GM18511 (cell line): ENCODE results near the gene LUZP1.

Experiments
- ATAC-seq: cut with Tn5 transposase; IDR thresholded peaks from one replicate; pipeline ENCODE4 v1.9.1; 2021; ENCODE audit warnings: mild to moderate bottlenecking, moderate library complexity; ENCODE audit not compliant: unreplicated experiment

Gene LUZP1

DNA sequence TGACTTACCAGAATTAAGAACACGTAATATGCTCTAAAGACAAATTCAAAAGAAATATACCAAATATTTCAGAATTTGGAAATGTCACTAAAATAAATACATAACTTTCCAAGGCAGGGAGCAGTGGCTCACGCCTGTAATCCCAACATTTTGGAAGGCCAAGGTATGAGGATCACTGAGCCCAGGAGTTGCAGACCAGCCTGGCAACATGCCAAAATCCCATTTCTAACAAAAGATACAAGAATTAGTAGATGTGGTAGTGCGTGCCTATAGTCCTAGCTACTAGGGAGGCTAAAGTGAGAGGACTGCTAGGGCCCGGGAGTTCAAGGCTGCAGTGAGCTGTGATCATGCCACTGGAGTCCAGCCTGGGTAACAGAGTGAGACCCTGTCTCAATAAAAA is 11.7 kb downstream of the LUZP1 start:
- ATAC-seq = no peak

GRCh38 chr1:23152966-23153684 is 15.5 kb downstream of the LUZP1 start:
- no peak for ATAC-seq

GRCh38 chr1:23150742-23151141 is 17.9 kb downstream of the LUZP1 start:
- ATAC-seq = no peak

DNA sequence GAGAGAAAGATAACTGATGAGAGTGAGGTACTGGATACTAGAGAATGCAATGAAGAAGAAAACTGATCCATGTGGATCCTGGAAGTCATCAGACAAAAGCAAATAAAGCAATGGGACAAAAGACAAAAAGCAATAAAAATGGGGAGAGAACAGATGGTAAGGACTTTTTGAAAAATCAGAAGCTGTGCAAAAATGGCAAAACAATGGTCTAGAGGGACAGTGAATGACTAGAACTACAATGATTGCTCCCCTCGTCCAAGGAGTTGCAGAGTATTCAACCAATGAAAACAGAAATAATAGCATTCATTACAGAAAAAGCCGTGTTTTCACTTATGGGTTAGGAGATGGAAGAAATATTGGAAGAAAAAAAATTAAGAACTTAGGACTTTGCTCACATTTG is 18.5 kb downstream of the LUZP1 start:
- no peak for ATAC-seq

DNA sequence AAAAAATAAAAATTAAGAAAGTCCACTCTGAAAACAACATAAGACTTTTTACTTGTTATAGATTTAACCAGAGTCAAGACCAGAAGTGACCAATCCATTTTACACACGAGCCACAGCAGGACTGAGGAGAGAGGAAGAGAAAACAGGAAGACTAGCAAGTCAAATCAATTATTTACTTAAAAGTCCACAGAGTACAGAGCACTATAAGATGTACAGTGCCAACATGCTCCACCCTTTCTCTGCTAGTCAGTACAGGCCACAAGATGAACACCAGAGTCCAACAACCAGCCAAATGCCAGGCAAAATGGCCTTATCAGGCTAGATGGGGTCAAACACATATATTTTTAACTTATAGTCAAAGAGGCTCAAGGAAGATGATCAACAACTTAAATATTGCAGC is 19.5 kb downstream of the LUZP1 start:
- ATAC-seq = peak; percentile 64

- ATAC-seq = no peak
Observed at GRCh38 chr1:23148084-23148483, 20.6 kb downstream of the LUZP1 start.

GRCh38 chr1:23140940-23141596 is 27.6 kb downstream of the LUZP1 start:
- ATAC-seq = no peak

DNA sequence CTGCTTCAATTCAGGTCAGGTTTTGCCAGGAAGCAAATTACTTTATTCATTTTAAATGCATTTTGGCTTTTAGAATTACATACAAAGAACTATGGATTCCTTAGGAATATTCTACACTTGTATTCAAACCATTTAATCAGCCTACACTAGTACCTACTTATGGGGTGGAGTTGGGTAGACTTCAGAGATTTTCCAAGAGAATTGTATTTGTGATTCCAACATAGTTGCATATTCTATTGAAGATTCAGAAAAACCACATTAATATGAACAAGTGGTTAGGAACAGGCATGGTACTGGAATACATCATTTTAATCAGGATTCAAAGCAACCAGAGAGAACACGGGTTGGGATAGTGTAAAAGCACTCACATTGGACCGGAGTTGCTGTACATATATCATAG is 33.4 kb downstream of the LUZP1 start:
- no peak for ATAC-seq

DNA sequence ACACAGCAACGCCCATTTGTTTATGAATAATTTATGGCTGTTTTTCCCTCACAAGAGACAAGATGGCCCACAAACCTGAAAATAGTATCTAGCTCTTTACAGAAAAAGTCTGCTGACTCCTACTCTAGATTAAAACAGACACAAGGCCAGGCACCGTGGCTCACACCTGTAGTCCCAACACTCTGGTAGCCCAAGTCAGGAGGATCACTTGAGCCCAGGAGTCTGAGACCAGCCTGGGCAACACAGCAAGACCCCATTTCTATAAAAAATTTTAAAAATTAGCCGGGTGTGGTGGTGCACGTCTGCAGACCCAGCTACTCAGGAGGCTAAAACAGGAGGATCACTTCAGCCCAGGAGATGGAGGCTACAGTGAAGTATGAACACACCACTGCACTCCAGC is 34.6 kb downstream of the LUZP1 start:
- ATAC-seq = no peak

DNA sequence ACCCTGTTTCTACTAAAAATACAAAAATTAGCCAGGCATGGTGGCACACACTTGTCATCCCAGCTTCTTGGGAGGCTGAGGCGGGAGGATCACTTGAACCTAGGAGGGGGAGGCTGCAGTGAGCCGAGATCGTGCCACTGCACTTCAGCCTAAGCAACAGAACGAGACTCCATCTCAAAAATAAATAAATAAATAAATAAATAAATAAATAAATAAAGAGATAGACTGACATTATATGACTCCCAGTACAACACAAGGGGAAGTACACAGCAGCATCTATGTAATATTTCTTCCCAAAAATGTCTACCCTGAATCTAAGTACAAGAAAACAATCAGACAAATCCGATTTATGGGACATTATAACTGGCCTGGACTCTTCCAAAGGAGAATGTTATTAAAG is 35.1 kb downstream of the LUZP1 start:
- no peak for ATAC-seq

- ATAC-seq = no peak
Observed at GRCh38 chr1:23132033-23132432, 36.6 kb downstream of the LUZP1 start.

DNA sequence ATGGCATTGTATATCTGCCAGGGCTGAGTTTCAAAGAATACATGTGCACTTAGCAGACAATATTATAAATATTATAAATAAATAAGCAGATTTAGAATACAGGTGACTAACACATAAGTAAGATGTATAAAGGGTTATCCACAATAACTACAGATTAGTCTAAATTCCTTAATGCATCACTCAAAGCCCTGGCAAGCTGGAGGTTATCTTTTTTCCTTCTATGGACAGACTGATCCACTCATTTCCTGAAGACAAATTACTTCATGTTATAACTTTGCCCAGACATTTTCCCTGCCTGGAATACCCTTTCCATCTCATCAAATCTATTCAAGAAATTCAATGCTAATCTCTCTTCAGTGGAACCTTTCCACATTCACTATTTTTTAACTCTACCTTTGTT is 38.8 kb downstream of the LUZP1 start:
- no peak for ATAC-seq

DNA sequence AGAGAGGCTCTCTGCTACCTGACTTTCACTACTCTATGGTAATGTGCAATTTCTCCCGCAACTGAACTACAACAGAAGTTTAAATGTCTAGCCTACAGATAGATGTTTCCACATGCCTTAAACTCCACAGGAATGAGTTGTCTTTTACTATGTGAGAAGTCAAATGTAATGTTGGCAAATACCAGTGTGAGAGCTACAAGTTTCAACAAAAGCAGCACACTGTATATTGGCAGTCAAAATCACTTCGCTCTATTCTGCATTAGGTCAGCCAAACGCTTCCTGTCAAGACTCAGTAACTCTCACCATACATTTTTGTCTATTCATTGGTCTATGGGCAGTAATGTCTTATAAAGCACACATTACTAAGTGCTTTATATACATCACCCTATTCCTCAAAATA is 41.9 kb downstream of the LUZP1 start:
- ATAC-seq = no peak

GRCh38 chr1:23126200-23126599 is 42.5 kb downstream of the LUZP1 start:
- no peak for ATAC-seq

DNA sequence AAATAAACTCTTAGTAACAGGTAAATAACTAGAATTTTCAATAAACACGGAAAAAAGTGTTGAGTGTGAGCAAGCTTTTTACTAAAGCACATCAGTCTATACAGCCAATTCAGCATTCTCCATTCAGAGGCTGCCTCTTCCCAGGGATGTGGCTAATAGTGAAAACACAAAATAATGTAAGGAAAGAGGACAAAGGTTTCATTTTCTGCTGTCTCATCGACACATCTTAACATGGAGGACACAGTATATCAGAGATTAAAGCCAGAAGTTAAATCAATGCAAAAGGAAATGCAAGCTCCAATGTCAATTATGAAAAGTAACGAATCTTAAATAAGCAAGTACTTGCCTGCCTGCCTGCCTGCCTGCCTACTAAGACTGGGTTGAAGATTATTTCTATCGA is 43.2 kb downstream of the LUZP1 start:
- ATAC-seq = no peak

DNA sequence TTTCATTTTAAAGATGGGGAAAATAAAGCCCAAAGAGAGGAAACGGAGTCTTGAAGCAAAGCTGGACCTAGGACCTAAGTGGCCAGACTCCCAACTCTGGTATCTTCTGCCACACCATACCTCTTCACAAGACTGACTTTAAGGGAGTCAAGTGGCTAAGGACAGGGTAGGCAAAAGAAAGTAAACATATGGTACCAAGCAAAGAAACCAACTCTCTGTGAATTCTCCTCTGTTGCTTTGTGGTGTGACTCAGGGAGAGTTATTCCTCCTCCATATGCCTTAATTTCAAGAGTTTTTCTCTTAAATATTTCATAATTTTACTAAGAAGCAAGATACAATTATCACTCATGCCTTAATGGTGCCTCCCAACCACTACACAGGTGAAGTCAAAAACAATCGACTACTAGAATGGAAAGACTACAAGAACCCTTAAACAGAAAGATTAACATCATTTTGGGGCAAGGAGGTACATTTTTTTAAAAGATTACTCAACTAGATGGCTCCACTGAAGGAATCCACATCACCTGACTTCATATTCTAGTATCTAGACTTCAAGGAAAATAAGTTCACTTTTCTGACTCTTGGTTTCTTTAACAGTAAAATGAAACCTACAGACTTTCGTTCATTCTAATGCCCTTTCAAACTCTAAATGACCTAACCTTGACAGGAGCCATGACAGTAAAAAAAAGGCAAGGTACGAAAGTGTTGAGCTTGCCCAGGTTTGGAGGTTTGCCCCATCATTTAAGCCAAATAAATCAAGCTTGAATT is 44.2 kb downstream of the LUZP1 start:
- ATAC-seq = no peak

DNA sequence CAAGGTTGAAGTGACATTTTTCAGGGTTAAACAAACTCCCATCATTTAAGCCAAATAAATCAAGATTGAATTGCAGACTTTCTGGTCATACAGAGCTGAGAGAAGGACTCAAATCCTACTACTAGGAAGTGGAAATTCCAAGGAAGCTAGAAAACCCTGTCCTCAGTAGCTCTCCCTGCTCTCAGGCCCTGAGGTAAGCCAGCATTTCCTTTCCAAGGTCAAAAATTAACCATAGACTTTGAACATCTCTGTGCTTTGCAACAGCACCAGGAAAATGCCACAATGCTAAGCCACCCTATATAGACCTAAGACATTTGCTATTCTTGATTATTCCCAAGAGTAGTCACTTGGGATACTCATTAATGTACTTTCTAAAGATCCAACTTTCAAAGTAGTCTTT is 45.1 kb downstream of the LUZP1 start:
- no peak for ATAC-seq

DNA sequence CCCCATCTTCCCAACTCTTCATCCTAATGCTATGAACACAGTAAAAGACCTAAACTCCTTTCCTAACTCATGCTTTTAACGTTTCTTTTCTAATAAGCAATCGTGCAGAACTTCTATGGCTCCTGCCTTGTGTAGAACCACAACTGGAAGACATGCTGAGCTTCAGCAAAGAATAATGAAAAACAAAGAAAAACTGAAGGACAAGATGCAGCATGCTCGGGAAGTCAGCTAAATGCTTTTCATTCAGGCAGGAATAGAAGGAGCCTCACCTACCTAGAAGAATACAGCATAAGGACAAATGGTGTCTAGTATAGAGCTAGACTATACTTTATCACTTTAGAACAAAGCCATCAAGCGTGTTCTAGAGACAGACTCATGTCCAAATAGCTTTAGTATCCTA is 45.9 kb downstream of the LUZP1 start:
- ATAC-seq = no peak

DNA sequence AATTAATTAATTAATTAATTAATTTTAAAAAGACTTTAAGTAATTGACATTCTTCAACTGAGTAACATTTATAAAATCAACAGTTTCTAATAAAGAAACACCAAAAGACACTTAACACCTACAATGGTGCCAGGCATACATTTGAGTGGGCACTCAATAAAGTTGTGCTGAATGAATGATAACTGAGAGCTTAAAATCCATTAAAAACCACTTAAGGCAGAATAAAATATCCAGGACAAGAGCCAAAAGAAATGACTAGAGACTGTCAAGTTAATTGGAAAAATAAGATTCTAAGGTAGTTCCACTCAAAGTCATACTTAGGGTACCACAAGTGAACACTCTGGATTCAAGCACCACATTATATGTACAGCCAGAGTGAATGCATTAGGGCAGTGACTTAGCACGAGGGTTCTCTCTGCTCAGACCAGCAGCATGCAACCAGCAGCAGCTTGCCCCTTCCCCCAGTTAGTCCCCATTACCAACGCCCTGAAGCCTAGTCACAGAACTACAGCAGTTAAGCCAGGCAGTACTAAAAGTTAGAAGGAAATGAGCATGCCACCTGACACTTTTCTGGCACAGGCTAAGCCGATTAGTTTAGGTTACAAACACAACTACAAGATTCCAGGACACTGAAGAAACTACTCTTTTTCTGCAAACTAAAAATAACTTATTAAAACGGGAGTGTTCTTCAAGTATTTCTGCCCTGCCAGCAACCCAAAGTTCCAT is 46.5 kb downstream of the LUZP1 start:
- no peak for ATAC-seq

DNA sequence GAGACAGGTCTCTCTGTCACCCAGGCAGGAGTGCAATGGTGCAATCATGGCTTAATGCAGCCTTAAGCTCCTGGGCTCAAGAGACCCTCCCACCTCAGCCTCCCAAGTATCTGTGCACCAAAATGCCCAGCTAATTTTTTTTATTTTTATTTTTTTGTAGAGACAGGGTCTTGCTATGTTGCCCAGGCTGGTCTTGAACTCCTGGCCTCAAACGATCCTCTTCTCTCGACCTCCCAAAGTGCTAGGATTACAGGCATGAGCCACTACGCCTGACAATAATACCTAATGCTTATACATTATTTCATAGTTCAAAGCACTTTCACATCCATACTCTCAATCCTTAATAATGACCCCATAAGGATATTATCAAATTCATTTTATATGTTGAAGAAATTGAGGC is 48.3 kb downstream of the LUZP1 start:
- no peak for ATAC-seq
